SK-MEL-5 (cell line): ENCODE data around the gene NYAP1. TPM values are rescaled to one million over a fixed set of nuclear protein-coding genes. Genes with fewer than 3 reads are reported as not detected.
"Not testable (repeated sequence)": the region's sequence is repeated elsewhere in the genome, so short reads cannot be mapped to it uniquely, and the experiment has no call there.

Experiments used
- DNase-seq: peaks from one replicate; pipeline ENCODE4 v3.0.0-alpha.2; 2016; ENCODE audit warnings: low read depth, low spot score
- in situ Hi-C: cut with HindIII; loops from 2 replicates; pipeline ENCODE4 v1.10.0; 2016; ENCODE audit warnings: low sequenced_read_pairs, high pct_unique_total_duplicates, low pct_unique_long_range_greater_than_20kb
- total RNA-seq: library from RNA; depleted of rRNA; stranded (reverse); fragments of >200 nt; shearing (Covaris generic); gene quantifications from 2 replicates; pipeline ENCODE4 v1.2.3, GENCODE V29; 2014

The NYAP1 gene
- total RNA-seq, 1 experiment from 2014 or later, result 0.53 TPM

DNA sequence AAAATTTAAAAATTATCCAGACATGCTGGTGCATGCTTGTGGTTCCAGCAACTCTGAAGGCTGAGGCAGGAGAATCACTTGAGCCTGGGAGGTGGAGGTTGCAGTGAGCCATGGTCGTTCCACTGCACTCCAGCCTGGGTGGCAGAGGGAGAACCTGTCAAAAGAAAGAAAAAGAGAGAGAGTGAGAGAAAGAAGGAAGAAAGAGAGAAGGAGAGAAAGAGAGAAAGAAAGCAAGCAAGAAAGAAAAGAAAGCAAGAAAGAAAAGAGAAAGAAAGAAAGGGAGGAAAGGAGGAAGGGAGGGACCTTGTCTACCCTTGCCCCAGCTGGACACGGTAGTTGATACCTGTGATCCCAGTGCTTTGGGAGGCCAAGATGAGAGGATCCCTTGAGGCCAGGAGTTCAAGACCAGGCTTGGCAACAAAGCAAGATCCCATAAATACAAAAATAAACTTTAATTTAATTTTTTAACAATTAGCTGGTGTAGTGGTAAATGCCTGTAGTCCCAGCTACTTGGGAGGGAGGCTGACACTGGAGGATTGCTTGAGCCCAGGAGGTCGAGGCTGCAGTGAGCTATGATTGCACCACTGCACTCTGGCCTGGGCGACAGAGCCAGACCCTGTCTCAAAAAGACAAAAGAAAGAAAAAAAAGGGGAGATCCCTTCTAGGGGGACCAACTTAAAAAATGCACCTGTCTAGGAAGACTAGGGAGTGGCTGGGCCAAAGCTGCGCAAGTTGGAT is 9.2 kb downstream of the NYAP1 start:
- in situ Hi-C loops, result no loop called here
- no peak for DNase-seq

DNA sequence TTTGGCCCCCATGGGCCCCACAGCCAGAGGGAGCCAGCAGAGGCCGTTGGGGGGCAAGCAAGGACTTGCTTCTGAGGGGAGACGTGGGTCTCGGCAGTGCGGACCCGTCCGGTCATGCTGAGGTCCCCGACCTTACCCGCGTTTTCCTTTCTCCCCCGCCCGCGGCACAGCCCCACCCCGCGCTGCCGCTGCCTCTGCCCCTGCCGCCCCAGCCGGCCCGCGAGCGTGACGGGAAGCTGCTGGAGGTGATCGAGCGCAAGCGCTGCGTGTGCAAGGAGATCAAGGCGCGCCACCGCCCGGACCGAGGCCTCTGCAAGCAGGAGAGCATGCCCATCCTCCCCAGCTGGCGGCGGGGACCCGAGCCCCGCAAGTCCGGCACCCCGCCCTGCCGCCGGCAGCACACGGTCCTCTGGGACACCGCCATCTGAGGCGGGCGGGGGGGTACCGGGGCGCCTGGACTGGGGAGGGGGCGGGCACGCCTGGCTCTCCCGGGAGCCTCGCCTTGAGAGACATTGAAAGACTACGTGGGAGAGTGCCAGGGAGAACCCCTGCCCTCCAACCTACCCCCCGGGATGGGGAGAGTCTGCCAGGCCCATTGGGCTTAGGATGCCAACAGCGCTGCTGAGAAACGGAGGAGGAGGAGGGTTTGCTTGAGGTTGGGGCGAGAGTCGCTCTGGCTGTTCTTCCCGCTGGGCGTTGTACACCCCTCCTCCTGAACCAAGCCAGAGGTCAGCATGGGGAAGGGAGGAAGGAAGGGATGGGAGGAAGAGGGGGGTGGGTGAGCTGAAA is 9.9 kb downstream of the NYAP1 start:
- in situ Hi-C loops, result no loop called here
- no peak for DNase-seq

DNA sequence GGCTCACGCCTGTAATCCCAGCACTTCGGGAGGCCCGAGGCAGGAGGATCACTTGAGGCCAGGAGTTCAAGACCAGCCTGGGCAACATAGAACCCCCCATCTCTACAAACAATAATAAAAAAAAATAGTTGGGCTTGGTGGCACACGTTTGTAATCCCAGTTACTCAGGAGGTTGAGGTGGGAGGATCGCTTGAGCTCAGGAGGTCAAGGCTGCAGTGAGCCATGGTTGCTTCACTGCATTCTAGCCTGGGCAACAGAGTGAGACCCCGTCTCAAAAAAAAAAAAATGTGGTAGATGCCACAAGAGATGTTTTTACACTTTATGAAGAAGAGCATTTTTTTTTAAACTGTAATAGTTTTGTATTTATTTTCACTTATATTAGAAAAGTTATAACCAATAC is 12.8 kb downstream of the NYAP1 start:
- DNase-seq, result no peak
- in situ Hi-C loops, result no loop called here

GRCh38 chr7:100500743-100501142 is 17.0 kb downstream of the NYAP1 start:
- DNase-seq, in situ Hi-C loops: not testable (repeated sequence)

DNA sequence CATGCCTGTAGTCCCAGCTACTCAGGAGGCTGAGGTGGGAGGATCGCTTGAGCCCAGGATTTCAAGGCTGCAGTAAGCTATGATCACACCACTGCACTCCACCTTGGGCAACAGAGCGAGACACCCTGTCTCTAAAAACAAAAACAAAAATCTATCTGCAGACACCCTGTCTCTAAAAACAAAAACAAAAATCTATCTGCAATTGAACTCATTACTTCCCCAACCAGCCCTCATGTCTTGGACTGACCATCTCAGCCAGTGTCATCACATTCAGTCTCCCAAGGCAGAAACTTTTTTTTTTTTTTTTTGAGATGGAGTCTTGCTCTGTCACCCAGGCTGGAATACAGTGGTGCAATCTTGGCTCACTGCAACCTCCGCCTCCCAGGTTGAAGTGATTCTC is 20.3 kb downstream of the NYAP1 start:
- DNase-seq, in situ Hi-C loops: not testable (repeated sequence)

DNA sequence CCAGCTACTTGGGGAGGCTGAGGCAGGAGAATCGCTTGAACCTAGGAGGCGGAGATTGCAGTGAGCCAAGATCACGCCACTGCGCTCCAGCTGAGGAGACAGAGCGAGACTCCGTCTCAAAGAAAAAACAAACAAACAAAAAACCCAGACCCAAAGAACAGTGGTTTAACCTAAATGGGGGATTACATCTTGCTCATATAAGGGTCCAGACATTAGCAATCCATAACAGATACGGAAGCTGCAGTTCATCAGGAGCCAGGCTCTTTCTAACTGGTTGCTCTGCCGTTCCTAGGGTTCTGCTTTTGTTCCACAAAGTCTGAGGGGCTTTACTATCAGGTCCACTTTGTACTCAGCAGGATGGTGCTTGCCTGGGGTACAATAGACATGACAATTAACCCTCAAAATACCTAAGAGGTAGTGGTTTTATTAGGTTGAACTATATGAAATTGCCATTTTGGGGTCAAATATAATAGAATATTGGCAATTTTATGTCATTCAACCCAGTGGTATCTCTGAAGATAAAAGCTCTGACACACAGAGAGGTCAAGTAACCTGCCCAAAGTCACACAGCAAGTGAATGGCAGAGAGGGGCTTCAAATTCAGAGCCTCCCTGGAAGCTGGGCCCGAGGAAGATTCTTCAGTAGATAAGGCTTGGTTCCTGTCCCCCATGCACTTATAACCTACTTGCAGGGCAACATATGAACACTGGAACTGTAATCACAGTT is 21.3 kb downstream of the NYAP1 start:
- in situ Hi-C loops, result no loop called here
- no peak for DNase-seq

DNA sequence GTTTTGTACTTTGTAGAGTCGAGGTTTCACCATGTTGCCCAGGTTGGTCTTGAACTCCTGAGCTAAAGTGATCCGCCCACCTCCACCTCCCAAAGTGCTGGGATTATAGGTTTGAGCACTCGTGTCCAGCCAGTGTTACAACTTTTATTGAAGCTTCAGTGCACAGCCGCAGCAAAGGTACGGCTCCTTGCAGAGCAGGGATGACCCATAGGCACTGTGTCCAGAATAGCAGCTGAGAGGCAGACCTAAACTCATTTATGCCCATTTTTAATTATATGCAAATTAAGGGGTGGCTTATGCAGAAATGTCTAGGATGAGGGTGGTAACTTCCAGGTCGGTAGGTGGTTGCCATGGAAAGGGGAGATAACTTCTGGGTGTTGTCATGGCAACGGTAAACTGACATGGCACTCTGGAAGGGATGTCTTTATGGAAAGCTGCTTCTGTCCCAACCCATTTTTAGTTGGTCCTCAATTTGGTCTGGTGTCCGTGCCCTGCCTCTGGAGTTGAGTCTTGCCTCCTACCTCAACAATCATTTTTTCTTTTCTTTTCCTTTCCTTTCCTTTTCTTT is 22.7 kb downstream of the NYAP1 start:
- in situ Hi-C loops, result no loop called here
- peak; percentile 65 for DNase-seq

DNA sequence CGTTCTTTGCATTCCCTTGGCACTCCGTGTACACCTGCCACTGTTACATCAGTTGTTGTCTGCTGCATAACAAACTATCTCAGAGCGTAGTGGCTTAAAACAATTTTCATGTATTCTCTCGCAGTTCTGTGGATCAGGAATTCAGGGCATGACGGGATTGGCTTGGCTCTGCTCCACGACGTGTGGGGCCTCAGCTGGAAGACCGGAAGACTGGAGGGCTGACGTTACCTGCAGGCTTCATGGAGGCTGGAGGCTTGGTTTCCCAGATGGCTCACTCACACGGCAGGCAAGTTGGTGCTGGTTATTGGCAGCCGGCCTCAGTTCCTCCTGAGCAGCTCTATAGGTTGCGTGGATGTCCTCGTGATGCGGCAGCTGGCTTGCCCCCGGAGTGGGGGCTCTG is 25.5 kb downstream of the NYAP1 start:
- in situ Hi-C loops, result no loop called here
- no peak for DNase-seq

DNA sequence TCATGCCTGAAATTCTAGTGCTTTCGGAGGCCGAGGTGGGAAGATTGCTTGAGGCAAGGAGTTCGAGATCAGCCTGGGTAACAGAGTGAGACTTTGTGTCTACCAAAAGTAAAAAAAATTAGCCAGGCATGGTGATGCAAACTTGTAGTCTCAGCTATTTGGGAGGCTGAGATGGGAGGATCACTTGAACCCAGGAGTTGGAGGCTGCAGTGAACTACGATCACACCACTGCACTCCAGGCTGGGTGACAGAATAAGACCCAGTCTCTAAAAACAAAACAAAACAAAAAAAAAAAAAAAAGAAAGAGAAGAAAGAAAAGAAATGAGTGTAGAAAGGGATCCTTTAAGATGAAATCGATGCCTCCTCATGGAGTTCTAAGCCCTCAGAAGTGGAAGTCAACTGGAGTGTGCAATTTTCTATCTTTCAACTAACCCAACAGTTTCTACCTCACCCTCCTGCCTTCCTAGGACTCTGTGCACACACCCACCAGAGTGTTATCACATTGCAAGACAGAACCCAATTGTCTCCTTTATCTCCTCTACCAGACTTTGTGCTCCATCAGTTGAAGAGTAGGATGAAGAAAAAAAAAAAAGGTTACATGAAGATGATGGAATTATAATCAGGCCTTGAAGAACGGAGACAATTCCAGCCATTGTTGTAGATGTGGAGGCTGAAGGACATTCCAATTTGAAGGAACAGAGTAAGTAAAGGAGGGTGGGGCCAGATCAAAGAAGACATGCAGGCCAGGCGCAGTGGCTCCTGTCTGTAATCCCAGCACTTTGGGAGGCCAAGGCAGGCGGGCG is 26.9 kb downstream of the NYAP1 start:
- peak; percentile 17 for DNase-seq
- in situ Hi-C loops, result no loop called here

- in situ Hi-C loops, result no loop called here
- DNase-seq, result no peak
Measured at GRCh38 chr7:100513212-100513810, 29.6 kb downstream of the NYAP1 start.

DNA sequence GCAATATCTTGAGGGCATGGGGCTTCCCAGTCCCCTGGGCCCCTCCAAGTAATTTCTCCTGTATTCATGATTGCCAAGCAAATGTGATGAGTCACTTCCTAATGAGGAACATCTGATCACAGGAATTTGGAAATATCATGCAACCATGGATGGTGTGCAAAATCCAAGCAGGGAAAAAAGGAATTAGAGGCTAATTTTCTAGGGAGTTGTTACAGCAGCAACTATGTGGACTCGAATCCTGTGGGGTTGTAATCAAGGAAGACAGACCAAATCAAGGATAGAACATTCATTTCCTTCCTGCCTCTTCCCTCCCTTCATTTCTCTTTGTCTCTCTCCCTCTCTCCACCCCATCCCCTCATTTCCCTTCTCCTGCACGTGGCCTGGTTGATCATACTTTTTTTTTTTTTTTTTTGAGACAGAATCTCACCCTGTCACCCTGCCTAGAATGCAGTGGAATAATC is 31.4 kb downstream of the NYAP1 start:
- peak; percentile 91 for DNase-seq
- in situ Hi-C loops, result no loop called here

GRCh38 chr7:100516135-100516812 is 32.5 kb downstream of the NYAP1 start:
- peak; percentile 68 for DNase-seq

DNA sequence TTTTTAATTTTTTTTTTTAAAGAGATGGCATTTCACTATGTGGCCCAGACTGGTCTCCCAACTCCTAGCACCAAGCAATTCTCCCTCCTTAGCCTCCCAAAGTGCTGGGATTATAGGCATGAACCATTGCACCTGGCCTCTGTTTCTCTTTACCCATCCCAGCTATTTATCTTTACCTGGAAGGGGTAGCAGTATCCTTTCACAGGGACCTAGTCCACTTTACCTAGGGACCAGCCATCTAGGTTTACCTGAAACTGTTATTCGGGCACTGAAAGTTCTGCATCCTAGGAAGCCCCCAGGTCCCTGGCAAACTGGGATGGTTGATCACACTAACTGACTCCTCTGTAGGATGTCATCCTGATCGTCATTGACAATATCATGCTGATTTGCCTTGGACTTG is 33.6 kb downstream of the NYAP1 start:
- DNase-seq, result no peak
- in situ Hi-C loops, result no loop called here

More at GRCh38 chr7:100516135-100516812, 32.5 kb downstream of the NYAP1 start:
- in situ Hi-C loops, result no loop called here

DNA sequence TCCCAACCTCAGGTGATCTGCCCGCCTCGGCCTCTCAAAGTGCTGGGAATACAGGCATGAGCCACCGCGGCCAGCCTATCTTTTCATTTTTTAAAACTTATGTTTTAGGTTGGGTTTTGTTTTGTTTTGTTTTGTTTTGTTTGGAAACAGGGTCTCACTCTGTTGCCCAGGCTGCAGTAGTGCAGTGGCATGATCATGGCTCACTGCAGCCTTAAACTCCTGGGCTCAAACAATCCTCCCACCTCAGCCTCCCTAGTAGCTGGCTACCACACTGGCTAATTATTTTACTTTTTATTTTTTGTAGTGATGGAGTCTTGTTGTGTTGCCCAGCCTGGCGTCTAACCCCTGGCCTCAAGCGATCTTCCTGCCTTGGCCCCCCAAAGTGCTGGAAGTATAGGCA is 35.9 kb downstream of the NYAP1 start:
- no peak for DNase-seq
- in situ Hi-C loops, result no loop called here

DNA sequence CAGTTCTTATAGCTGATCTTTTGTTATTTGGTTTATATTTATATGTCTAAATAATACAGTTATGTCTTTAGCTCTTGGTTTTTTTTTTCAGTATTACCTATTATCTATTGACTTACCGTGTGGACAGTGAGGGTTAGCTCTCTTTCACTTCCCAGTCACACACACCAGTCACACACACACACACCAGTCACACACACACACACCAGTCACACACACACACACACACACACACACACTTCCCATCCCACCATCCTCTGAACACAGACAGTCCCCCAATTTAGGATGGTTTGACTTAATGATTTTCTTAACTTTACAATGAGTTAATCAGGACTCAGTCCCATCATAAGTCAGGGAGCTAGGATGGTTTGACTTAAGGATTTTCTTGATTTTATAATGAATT is 36.4 kb downstream of the NYAP1 start:
- in situ Hi-C loops, result no loop called here
- no peak for DNase-seq

DNA sequence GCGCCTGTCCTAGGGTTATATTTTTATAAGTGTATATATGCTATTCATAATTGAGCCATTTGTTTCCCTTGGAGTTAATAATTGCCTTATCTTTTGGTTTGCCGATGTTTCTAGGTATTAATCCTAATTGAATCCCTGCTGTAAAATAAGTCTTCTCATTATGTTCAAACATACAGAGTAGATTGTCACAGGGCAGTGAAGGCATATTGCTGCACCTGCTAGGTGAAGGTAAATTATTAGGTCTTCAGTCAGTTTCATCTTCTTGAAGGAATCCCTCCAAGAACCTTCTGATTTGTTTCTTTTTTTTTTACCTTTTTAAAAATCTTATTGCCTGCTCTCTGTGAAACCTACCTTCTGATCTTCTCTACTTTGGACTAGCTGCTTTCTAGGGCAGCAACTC is 37.3 kb downstream of the NYAP1 start:
- in situ Hi-C loops, result no loop called here
- DNase-seq, result no peak
